GM12878 (cell line): ENCODE data around the gene NACAD.

Experiments used
- EP300 ChIP-seq, 2 experiments: fragments of 150-350 bp in 1 of 2; IDR thresholded peaks; 2 replicates each; pipeline ENCODE4 v1.6.1; 2011 to 2012; ENCODE audit warnings: low read depth in 2 of 2, low read length in 2 of 2, borderline replicate concordance in 1 of 2, improper control_type of control experiment in 1 of 2, inconsistent platforms in 1 of 2; ENCODE audit not compliant: control insufficient read depth in 1 of 2
- NR2F1 ChIP-seq: fragments of 450-650 bp; conservative IDR thresholded peaks from 2 replicates; pipeline ENCODE4 v1.6.1; 2017; ENCODE audit warnings: mild to moderate bottlenecking
- TF ChIP-seq, protein P1 (sequence below), 3 experiments: IDR thresholded peaks in 2 of 3; conservative IDR thresholded peaks in 1 of 3; 2 replicates each; pipeline ENCODE4 v1.5.1; 2011; ENCODE audit warnings: low read depth in 3 of 3, low read length in 3 of 3, mild to moderate bottlenecking in 3 of 3, control low read depth in 2 of 3, moderate library complexity in 2 of 3, inconsistent platforms in 1 of 3, mixed read lengths in 1 of 3; ENCODE audit not compliant: control insufficient read depth in 2 of 3, insufficient read depth in 1 of 3; ENCODE audit errors: extremely low read depth in 1 of 3

DNA sequence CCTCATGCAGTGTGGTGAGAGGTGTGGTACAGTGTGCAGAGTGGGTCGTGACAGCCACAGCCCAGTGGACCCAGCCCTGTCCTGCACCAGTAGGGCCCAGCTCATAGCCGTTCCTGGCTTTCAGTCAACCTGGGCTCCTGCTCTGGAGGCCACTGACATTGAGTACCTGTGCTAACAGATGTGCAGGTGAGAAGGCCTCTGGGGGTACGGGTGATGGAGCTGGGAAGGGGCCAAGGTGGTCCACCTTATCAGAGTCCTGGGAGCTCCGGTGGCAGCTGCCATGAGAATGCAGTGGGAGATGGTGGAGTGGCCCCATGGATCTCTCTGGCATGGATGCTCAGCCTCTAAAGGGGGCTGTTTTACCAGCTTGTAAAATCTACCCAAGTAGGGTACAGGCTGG is 28.8 kb upstream of the NACAD start:
- TF ChIP-seq, protein P1, sequence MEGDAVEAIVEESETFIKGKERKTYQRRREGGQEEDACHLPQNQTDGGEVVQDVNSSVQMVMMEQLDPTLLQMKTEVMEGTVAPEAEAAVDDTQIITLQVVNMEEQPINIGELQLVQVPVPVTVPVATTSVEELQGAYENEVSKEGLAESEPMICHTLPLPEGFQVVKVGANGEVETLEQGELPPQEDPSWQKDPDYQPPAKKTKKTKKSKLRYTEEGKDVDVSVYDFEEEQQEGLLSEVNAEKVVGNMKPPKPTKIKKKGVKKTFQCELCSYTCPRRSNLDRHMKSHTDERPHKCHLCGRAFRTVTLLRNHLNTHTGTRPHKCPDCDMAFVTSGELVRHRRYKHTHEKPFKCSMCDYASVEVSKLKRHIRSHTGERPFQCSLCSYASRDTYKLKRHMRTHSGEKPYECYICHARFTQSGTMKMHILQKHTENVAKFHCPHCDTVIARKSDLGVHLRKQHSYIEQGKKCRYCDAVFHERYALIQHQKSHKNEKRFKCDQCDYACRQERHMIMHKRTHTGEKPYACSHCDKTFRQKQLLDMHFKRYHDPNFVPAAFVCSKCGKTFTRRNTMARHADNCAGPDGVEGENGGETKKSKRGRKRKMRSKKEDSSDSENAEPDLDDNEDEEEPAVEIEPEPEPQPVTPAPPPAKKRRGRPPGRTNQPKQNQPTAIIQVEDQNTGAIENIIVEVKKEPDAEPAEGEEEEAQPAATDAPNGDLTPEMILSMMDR (IDR thresholded peaks at IDR 0.05 in 2 of 3, conservative IDR thresholded peaks at IDR 0.05 in 1 of 3; ENCODE audit: control insufficient read depth in 2 of 3, extremely low read depth in 1 of 3, insufficient read depth in 1 of 3, low read depth in 3 of 3, low read length in 3 of 3): no peak
- TF ChIP-seq NR2F1: no peak
- TF ChIP-seq EP300 (IDR thresholded peaks at IDR 0.05; ENCODE audit: borderline replicate concordance in 1 of 2, control insufficient read depth in 1 of 2, low read depth in 2 of 2, low read length in 2 of 2): no peak
